G401 (cell line): ENCODE data around the gene RBM18. TPM values are rescaled to one million over a fixed set of nuclear protein-coding genes. Genes with fewer than 3 reads are reported as not detected.

Experiments
- DNase-seq: peaks from one replicate; pipeline ENCODE4 v3.0.0-alpha.2; 2015; ENCODE audit warnings: low spot score
- in situ Hi-C: cut with HindIII; loops from 2 replicates; pipeline ENCODE4 v1.10.0; 2016; ENCODE audit warnings: low sequenced_read_pairs, mixed read lengths
- total RNA-seq: library from RNA; depleted of rRNA; stranded (reverse); fragments of >200 nt; shearing (Covaris generic); gene quantifications from 2 replicates; pipeline ENCODE4 v1.2.3, GENCODE V29; 2014

RBM18 gene
- total RNA-seq, 1 experiment from 2014 or later, result 22.4 TPM

DNA sequence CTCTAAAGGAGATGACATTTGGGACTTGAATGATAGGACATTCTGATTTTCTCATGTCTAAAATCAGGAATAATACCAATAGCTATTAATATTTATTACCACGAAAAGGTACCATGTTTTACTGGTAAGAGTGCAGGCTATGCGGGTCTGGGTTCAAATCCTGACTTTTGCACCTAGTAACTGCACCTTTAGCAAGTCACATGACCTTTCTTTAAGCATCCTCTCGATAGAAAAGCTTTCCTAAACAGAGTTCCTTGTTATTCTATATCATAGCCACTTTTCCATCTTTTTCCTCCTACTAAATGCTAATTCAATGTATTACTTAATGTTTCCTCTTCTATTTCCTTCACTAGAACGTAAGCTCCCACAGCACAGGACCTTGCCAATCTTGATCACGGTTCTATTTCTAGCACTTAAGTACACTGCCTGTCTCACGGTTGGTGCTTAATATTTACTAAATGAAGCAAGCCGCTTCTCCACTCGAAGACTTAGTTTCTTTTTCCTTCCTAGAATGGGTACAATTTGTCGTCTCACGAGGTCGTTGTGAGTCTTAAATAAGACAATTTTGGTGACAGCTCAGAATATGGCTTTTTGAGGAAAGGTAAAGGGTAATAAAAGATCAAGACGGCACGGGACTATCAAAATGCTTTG is 816 bp downstream of the RBM18 start:
- in situ Hi-C loops, result no loop called here

GRCh38 chr9:122262073-122262472 is 2.6 kb downstream of the RBM18 start:
- no peak for DNase-seq
- in situ Hi-C loops, result no loop called here

More for the DNA sequence above, 816 bp downstream of the RBM18 start:
- no peak for DNase-seq

GRCh38 chr9:122261469-122261881 is 3.2 kb downstream of the RBM18 start:
- DNase-seq, result no peak
- in situ Hi-C loops, result no loop called here

DNA sequence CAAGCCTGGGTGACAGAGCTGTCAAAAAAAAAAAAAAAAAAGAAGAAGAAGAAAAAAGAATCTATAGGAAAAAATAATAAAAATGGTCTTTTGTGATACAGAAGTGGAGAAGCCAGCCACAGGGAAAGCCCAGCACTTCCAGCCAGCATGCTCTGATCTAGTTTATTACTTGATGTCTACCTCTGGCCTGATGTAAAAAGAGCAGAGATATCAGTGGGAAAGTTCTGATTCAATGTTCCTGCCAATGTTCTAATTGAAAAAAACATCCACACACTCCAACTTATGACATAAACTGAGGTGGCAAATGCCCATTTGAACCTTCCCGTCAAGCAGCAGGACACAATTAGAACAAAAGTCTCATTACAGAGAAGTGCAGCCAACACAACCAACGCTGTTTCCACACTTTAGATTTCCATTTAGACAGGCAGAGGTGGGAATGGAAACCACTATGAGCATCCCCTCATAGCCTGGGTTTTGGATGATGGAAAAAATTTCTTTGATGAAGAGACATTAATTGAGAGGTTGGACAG is 5.7 kb downstream of the RBM18 start:
- in situ Hi-C loops, result no loop called here
- DNase-seq, result no peak

DNA sequence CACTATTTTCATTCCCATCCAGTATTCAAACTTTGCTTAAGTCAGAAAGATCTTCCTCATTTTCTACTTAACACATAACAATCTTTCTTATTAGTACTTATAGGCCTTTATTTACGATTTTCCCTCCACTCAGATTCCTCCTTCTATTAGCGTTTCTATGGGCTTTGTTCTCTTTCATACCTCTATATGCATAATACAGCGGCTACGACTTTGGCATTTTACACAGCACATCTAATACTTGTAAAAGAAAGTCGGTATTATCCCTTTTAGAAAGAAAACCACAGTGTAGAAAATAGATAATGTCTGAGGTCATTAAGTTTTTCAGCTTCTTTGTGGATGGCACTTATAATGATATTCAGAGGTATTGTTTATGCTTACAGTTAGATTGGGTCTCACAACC is 8.4 kb downstream of the RBM18 start:
- in situ Hi-C loops, result no loop called here
- no peak for DNase-seq

- in situ Hi-C loops, result no loop called here
- DNase-seq, result no peak
Observed at GRCh38 chr9:122254761-122255160, 9.9 kb downstream of the RBM18 start.

DNA sequence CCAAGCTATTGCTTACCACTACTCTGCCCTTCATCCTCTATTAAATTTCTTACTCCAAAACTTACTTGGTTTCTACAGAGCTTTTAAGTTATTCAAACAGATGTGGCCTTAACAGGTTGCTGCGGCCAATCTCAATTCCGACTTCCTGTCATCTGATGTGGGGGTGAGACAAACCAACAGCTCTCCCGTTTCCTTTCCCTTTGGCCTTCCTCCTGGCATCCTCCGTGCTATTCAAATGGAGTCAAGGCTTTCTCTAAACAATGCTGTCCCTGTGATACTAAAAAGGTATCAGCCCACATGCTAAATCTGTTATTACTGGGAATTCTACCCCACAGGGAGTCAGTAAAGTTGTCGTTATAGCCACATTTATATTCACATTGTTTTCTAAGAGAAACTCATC is 11.8 kb downstream of the RBM18 start:
- DNase-seq, result no peak
- in situ Hi-C loops, result no loop called here

- no peak for DNase-seq
- in situ Hi-C loops, result no loop called here
Observed at GRCh38 chr9:122251351-122251750, 13.3 kb downstream of the RBM18 start.

GRCh38 chr9:122248448-122248865 is 16.2 kb downstream of the RBM18 start:
- in situ Hi-C loops, result no loop called here
- no peak for DNase-seq

GRCh38 chr9:122246666-122247065 is 18.0 kb downstream of the RBM18 start:
- in situ Hi-C loops, result no loop called here
- no peak for DNase-seq

DNA sequence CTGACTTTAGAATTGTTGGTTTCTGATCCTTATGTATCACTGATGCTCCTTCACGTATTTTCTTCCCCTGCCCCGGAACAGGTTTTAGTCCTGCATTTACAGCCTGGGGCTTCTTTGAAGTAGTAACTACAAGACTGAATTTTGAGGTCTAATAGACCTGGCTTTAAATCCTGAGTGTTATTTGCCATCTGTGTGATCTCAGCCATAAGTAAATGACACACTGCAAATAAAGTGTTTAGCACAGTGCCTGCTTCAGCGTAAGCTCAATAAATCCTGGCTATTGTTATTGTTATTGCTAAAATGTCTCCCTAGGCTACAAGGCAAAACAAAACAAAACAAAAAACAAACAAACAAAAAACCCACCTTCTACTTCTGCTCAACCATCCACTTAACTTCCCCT is 20.3 kb downstream of the RBM18 start:
- no peak for DNase-seq
- in situ Hi-C loops, result no loop called here

- in situ Hi-C loops, result no loop called here
Observed at GRCh38 chr9:122239722-122240121, 24.9 kb downstream of the RBM18 start.

DNA sequence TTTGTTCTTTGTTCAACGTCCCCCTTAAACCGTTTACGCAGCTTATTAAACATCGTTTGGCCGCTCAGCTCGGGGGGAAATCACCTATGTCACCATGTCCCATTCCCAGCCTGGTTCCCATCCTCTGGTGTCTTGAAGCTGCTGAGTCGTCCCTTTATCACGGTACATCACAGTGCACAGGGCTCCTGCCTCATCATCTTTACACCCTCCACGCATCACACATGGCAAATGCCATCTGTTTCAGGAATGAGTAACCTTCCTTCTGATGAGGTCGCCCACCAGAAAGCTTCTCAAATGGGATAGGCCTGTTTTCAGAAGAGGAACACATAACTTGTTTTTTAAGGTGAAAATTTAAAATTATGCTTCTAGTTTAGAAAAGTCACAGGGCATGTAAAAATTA is 28.0 kb downstream of the RBM18 start:
- in situ Hi-C loops, result no loop called here
- DNase-seq, result no peak

More at GRCh38 chr9:122239722-122240121, 24.9 kb downstream of the RBM18 start:
- DNase-seq, result peak; percentile 27

DNA sequence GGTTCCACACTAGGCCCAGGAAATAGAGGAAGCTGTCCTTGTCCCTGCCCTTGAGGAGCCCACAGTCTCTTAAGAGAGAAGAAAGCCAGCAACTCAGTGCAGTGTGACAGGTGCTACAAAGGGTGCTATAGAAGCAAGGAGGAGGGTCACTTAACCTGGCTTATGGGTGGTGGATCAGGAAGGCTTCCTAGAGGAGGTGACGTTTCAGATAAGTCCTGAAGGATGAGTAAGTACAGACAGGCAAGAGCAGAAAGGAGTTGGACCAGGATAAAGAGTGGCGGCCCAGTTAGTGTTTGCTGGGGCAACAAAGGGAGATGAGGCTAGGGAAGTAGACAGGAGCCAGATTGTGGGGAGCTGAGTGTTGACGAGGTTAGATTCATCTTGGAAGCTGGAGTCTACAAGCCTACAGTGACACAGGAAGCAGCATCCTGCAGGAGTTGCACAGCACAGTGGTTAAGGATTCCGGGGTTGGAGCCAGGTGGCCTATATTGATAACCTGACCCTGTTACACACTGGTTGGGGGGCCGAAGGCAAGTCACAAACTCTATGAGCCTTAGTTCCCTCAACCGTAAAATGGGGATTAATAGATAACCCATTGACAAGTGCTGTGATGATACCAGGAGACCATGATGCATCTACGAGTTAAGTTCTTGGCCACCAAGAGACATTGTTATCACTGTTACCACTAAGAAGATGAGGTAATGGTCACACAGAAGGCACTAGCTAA is 30.5 kb downstream of the RBM18 start:
- no peak for DNase-seq
- in situ Hi-C loops, result loop anchor here (5.0 kb wide), 1 partner anchor 68 kb away; no protein-coding TSS in a partner anchor

DNA sequence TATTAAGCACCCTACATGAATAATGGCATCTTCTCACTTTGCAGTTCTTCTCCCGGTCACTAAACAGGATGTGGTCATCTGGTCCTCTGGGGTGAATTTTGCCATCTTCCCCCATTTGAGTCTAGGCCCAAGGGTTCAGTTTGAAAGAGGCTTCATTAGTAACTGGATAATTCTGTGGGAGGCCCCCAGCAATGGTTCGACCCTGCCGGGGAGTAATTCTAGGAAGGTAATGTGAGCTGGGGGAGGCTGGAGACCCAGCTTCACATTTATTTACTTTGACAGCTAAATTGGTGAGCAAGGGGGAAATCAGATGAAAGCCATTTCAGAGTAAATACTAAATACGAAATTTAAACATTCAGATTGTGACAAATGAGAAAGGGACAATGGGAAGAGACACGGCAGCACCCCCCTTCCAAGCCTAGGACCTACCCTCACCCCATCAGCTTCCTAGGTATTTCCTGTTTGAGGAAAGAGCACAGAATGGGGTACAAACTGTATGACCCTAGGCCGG is 31.8 kb downstream of the RBM18 start:
- no peak for DNase-seq
- in situ Hi-C loops, result loop anchor here (5.0 kb wide), 1 partner anchor 69 kb away; no protein-coding TSS in a partner anchor

DNA sequence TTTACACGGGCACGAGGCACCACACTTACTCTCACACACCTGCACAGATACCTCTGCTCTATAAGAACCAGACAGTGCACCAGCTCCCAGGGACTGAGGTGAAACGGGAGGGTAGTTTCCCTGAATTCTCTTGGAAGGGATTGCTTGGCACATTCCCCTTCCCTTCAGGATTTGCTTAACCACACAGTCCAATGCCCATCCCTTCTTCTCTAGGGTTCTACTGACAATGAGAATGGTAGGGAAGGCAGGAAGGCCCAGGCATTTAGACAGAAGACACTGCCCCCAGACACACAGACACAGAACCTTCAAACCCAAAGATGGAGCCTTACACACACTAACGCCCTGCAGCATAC is 35.2 kb downstream of the RBM18 start:
- in situ Hi-C loops, result no loop called here
- no peak for DNase-seq

DNA sequence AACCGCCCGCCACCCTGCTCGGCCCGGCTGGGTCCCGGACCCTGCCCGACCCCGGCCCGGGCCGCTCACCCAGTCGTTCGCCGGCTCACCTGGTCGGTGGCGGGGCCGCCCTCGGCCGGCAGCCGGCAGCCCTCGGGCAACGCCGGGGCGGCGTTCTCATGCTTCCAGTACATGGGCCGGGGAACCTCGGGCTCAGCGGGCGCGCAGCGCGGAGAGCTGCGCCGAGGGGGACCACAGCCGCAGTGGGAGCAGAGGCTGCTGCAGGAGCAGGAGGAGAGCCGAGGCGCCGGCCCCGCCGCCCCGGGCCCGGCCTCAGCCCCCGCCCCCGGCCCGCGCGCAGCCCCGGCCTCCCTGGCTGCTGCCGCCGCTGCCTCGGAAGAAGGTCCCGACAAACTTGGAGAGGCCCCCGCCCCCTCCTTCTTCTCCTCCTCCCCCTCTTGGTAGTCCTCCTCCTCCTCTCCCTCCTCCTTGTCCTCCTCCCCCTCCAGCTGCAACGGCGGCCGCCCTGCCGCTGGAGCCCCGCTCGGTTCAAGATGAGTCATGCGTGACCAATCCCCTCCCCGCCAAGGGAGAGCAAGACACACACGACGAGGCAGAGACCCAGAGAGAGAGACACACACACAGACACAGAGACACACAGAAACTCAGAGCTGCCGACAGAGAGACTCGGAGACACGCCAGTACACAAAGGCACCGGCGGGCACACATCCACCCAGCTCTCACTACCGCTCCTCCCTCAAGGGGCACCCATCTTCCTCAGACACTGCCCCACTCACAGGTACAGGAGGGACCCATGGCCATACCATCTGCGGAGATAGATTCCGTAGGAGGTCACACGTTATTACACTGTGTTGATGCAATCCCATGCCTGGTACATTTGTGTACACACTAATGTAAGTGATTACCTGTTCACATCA is 35.8 kb downstream of the RBM18 start, which contains the start of gene LHX6:
Gene LHX6 (minus strand): TSS at position 390 of the 917 bp plus-strand sequence. CDS start 217 bp downstream, at position 173.
- no peak for DNase-seq
- in situ Hi-C loops, result no loop called here

DNA sequence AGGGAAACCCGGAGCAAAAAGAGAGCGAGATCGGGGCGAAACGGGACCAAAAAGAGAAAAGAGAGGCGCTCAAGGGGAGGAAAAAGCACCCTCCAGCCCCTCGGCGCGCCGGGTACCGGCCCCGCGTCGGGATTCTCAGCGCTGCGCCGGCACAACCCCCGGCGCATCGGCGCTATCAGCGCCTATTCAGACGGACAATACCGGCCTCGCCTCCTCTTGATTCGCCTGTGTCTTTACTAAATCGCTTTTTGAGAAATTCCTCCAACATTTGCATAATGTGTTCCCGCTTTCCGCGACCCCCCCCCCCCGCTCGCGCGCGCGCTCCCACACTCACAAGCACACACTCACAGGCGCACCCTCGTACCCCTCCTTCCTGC is 36.5 kb downstream of the RBM18 start:
- in situ Hi-C loops, result no loop called here
- DNase-seq, result no peak

DNA sequence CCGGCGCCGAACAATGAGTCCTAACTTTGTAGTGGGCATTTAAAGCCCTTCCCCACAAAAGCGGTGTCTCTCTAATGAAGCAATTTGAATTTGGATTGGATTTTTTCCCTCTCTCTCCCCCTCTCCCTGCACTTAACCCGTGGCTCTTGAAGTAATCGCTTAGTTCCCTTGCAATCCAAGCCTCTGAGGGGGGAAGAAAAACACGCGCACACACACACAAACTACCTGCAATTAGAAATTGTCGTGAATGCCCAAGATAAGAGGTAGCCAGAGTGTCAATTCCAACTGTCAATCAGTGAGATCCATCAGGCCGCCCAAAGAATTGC is 37.1 kb downstream of the RBM18 start:
- no peak for DNase-seq
- in situ Hi-C loops, result no loop called here
